DMS114 treated with DMSO at 0.1 percent for 48 hours (cell line): ENCODE results near the gene PATE4.
"Not testable (repeated sequence)": the region's sequence is repeated elsewhere in the genome, so short reads cannot be mapped to it uniquely, and the experiment has no call there.

Experiments used
- DNase-seq: peaks from one replicate; lab custom pipeline; 2025; ENCODE audit not compliant: unreplicated experiment; lab: John Stamatoyannopoulos, UW

PATE4 gene

GRCh38 chr11:125833016-125833415, at the start of gene PATE4:
PATE4 (plus strand) TSS chr11:125833316; CDS start chr11:125833360, 44 bp downstream.
- no peak for DNase-seq

GRCh38 chr11:125784678-125785077, 48.4 kb upstream of the PATE4 start:
- DNase-seq = no peak

- DNase-seq = no peak
Measured at GRCh38 chr11:125787827-125788226, 45.3 kb upstream of the PATE4 start, which contains the start of gene PATE3. PATE3 (plus strand) TSS chr11:125788127; CDS start chr11:125788152, 25 bp downstream.

- no peak for DNase-seq
Measured at GRCh38 chr11:125790825-125791224, 42.3 kb upstream of the PATE4 start.

GRCh38 chr11:125797641-125798040, 35.5 kb upstream of the PATE4 start:
- no peak for DNase-seq

- no peak for DNase-seq
Measured at GRCh38 chr11:125799808-125800207, 33.3 kb upstream of the PATE4 start.

- no peak for DNase-seq
Measured at GRCh38 chr11:125802387-125802786, 30.7 kb upstream of the PATE4 start.

- no peak for DNase-seq
Measured at GRCh38 chr11:125807909-125808308, 25.2 kb upstream of the PATE4 start.

GRCh38 chr11:125835748-125836147, 2.6 kb downstream of the PATE4 start:
- no peak for DNase-seq

- no peak for DNase-seq
Measured at GRCh38 chr11:125842321-125842948, 9.3 kb downstream of the PATE4 start.

GRCh38 chr11:125846188-125846587, 13.1 kb downstream of the PATE4 start:
- no peak for DNase-seq

GRCh38 chr11:125857670-125858069, 24.6 kb downstream of the PATE4 start:
- not testable (repeated sequence) for DNase-seq

GRCh38 chr11:125862786-125863185, 29.7 kb downstream of the PATE4 start:
- not testable (repeated sequence) for DNase-seq

GRCh38 chr11:125865354-125865753, 32.2 kb downstream of the PATE4 start:
- DNase-seq = not testable (repeated sequence)

GRCh38 chr11:125869521-125869920, 36.4 kb downstream of the PATE4 start:
- no peak for DNase-seq

GRCh38 chr11:125871391-125872137, 38.4 kb downstream of the PATE4 start:
- DNase-seq = no peak

- no peak for DNase-seq
Measured at GRCh38 chr11:125872138-125872491, 39.0 kb downstream of the PATE4 start.

GRCh38 chr11:125873881-125874555, 40.9 kb downstream of the PATE4 start:
- DNase-seq = no peak

GRCh38 chr11:125874556-125875124, 41.5 kb downstream of the PATE4 start:
- no peak for DNase-seq

- DNase-seq = no peak
Measured at GRCh38 chr11:125881291-125881690, 48.2 kb downstream of the PATE4 start.

- DNase-seq = no peak
Measured at GRCh38 chr11:125883375-125883774, 50.3 kb downstream of the PATE4 start.

- DNase-seq = peak; percentile 40
Measured at GRCh38 chr11:125886997-125887372, 53.9 kb downstream of the PATE4 start.
